Activated naive CD8-positive, alpha-beta T cell treated with anti-CD3 and anti-CD28 coated beads, Interleukin-2, amount 50 U/mL, for 24 hours (primary cell): Measurements from ENCODE around the gene PARD6G.

Experiments
- ATAC-seq: fragments of 150-1000 bp; cut with Tn5 transposase; one replicate; pipeline ENCODE4 v1.10.0; 2021
- DNase-seq: peaks from one replicate; pipeline ENCODE4 v3.0.0; 2021
- H3K27ac Mint-ChIP-seq: one replicate; pipeline ENCODE4 v1.8.0; 2021; ENCODE audit warnings: mild to moderate bottlenecking, mixed read lengths
- H3K27me3 Mint-ChIP-seq: one replicate; pipeline ENCODE4 v1.8.0; 2021; ENCODE audit warnings: mixed read lengths
- H3K36me3 Mint-ChIP-seq: one replicate; pipeline ENCODE4 v1.8.0; 2021; ENCODE audit warnings: low read depth, mixed read lengths
- H3K4me1 Mint-ChIP-seq: one replicate; pipeline ENCODE4 v1.8.0; 2021; ENCODE audit warnings: mixed read lengths
- H3K4me3 Mint-ChIP-seq: one replicate; pipeline ENCODE4 v1.8.0; 2021; ENCODE audit warnings: mild to moderate bottlenecking, moderate library complexity, mixed read lengths
- H3K9me3 Mint-ChIP-seq: one replicate; pipeline ENCODE4 v1.8.0; 2021; ENCODE audit warnings: mixed read lengths

The PARD6G gene

GRCh38 chr18:80148326-80149199, 98.8 kb downstream of the PARD6G start:
- H3K4me1 Mint-ChIP-seq, result peaks cover 19% of the 10 kb centered on the region
- no peak overlapping the region for H3K27ac Mint-ChIP-seq
- DNase-seq (no peak), ATAC-seq (no peak)
- H3K4me3 Mint-ChIP-seq, result peak overlapping the region; percentile 82
- peaks cover 12% of the 10 kb centered on the region for H3K27me3 Mint-ChIP-seq
- H3K9me3 Mint-ChIP-seq, result no peaks in the 10 kb centered on the region
- H3K36me3 Mint-ChIP-seq, result peaks cover 3% of the 10 kb centered on the region

GRCh38 chr18:80147418-80148325, 99.6 kb downstream of the PARD6G start:
- Mint-ChIP-seq H3K27ac (peak overlapping the region; percentile 76), H3K4me1 (peaks cover 19% of the 10 kb centered on the region), H3K36me3 (peaks cover 3% of the 10 kb centered on the region), H3K27me3 (peaks cover 12% of the 10 kb centered on the region), H3K4me3 (peak overlapping the region; percentile 82), H3K9me3 (no peaks in the 10 kb centered on the region)
- ATAC-seq (peak; percentile 90), DNase-seq (peak; percentile 84)

- Mint-ChIP-seq H3K4me1 (peaks cover 19% of the 10 kb centered on the region), H3K36me3 (peaks cover 3% of the 10 kb centered on the region), H3K27me3 (peaks cover 11% of the 10 kb centered on the region), H3K27ac (no peak overlapping the region), H3K4me3 (peak overlapping the region; percentile 82), H3K9me3 (no peaks in the 10 kb centered on the region)
- peak; percentile 22 for ATAC-seq
- DNase-seq, result peak; percentile 20
Measured at GRCh38 chr18:80147037-80147417, 100.3 kb downstream of the PARD6G start.

GRCh38 chr18:80145196-80145804, 102.0 kb downstream of the PARD6G start:
- Mint-ChIP-seq H3K36me3 (peaks cover 8% of the 10 kb centered on the region), H3K27ac (no peak overlapping the region), H3K27me3 (peaks cover 6% of the 10 kb centered on the region), H3K9me3 (no peaks in the 10 kb centered on the region), H3K4me3 (no peak overlapping the region), H3K4me1 (peaks cover 20% of the 10 kb centered on the region)
- no peak for ATAC-seq
- DNase-seq, result no peak

GRCh38 chr18:80143881-80144280, 103.4 kb downstream of the PARD6G start:
- H3K36me3 Mint-ChIP-seq, result peaks cover 21% of the 10 kb centered on the region
- H3K27me3 Mint-ChIP-seq, result peaks cover 6% of the 10 kb centered on the region
- DNase-seq, result no peak
- no peak overlapping the region for H3K27ac Mint-ChIP-seq
- H3K4me1 Mint-ChIP-seq, result peaks cover 21% of the 10 kb centered on the region
- no peak for ATAC-seq
- H3K9me3 Mint-ChIP-seq, result no peaks in the 10 kb centered on the region
- no peak overlapping the region for H3K4me3 Mint-ChIP-seq

GRCh38 chr18:80140455-80140985, 106.8 kb downstream of the PARD6G start:
- H3K4me3 Mint-ChIP-seq, result no peak overlapping the region
- H3K27me3 Mint-ChIP-seq, result no peaks in the 10 kb centered on the region
- H3K9me3 Mint-ChIP-seq, result no peaks in the 10 kb centered on the region
- H3K36me3 Mint-ChIP-seq, result peaks cover 37% of the 10 kb centered on the region
- H3K4me1 Mint-ChIP-seq, result peaks cover 2% of the 10 kb centered on the region
- ATAC-seq, result peak; percentile 59
- no peak for DNase-seq
- H3K27ac Mint-ChIP-seq, result no peak overlapping the region

- H3K9me3 Mint-ChIP-seq, result no peaks in the 10 kb centered on the region
- DNase-seq, result no peak
- H3K4me3 Mint-ChIP-seq, result no peak overlapping the region
- no peak for ATAC-seq
- peaks cover 53% of the 10 kb centered on the region for H3K36me3 Mint-ChIP-seq
- H3K4me1 Mint-ChIP-seq, result peaks cover 2% of the 10 kb centered on the region
- no peaks in the 10 kb centered on the region for H3K27me3 Mint-ChIP-seq
- H3K27ac Mint-ChIP-seq, result no peak overlapping the region
Measured at GRCh38 chr18:80137976-80138375, 109.3 kb downstream of the PARD6G start.

- Mint-ChIP-seq H3K4me3 (no peak overlapping the region), H3K36me3 (peaks cover 55% of the 10 kb centered on the region), H3K27ac (no peak overlapping the region), H3K4me1 (peaks cover 4% of the 10 kb centered on the region), H3K27me3 (no peaks in the 10 kb centered on the region), H3K9me3 (no peaks in the 10 kb centered on the region)
- no peak for ATAC-seq
- DNase-seq, result no peak
Measured at GRCh38 chr18:80137137-80137536, 110.2 kb downstream of the PARD6G start.

- H3K36me3 Mint-ChIP-seq, result peaks cover 60% of the 10 kb centered on the region
- ATAC-seq (no peak), DNase-seq (no peak)
- peaks cover 7% of the 10 kb centered on the region for H3K4me1 Mint-ChIP-seq
- H3K9me3 Mint-ChIP-seq, result no peaks in the 10 kb centered on the region
- H3K27ac Mint-ChIP-seq, result no peak overlapping the region
- H3K27me3 Mint-ChIP-seq, result no peaks in the 10 kb centered on the region
- H3K4me3 Mint-ChIP-seq, result no peak overlapping the region
Measured at GRCh38 chr18:80136679-80137078, 110.6 kb downstream of the PARD6G start.

GRCh38 chr18:80135136-80135535, 112.2 kb downstream of the PARD6G start:
- no peaks in the 10 kb centered on the region for H3K27me3 Mint-ChIP-seq
- no peaks in the 10 kb centered on the region for H3K9me3 Mint-ChIP-seq
- peaks cover 17% of the 10 kb centered on the region for H3K4me1 Mint-ChIP-seq
- no peak for ATAC-seq
- no peak for DNase-seq
- no peak overlapping the region for H3K4me3 Mint-ChIP-seq
- peaks cover 58% of the 10 kb centered on the region for H3K36me3 Mint-ChIP-seq
- no peak overlapping the region for H3K27ac Mint-ChIP-seq

GRCh38 chr18:80133124-80133523, 114.2 kb downstream of the PARD6G start:
- H3K4me1 Mint-ChIP-seq, result peaks cover 26% of the 10 kb centered on the region
- H3K27ac Mint-ChIP-seq, result no peak overlapping the region
- no peak overlapping the region for H3K4me3 Mint-ChIP-seq
- ATAC-seq (no peak), DNase-seq (no peak)
- peaks cover 51% of the 10 kb centered on the region for H3K36me3 Mint-ChIP-seq
- no peaks in the 10 kb centered on the region for H3K9me3 Mint-ChIP-seq
- no peaks in the 10 kb centered on the region for H3K27me3 Mint-ChIP-seq

GRCh38 chr18:80132180-80132812, 115.0 kb downstream of the PARD6G start:
- Mint-ChIP-seq H3K9me3 (peaks cover 2% of the 10 kb centered on the region), H3K36me3 (peaks cover 50% of the 10 kb centered on the region), H3K27ac (peak overlapping the region; percentile 56), H3K4me1 (peaks cover 33% of the 10 kb centered on the region), H3K27me3 (no peaks in the 10 kb centered on the region), H3K4me3 (no peak overlapping the region)
- ATAC-seq, result no peak
- DNase-seq, result no peak

GRCh38 chr18:80130555-80130954, 116.8 kb downstream of the PARD6G start:
- H3K4me3 Mint-ChIP-seq, result no peak overlapping the region
- H3K4me1 Mint-ChIP-seq, result peaks cover 47% of the 10 kb centered on the region
- DNase-seq (no peak), ATAC-seq (peak; percentile 63)
- H3K27ac Mint-ChIP-seq, result no peak overlapping the region
- peaks cover 49% of the 10 kb centered on the region for H3K36me3 Mint-ChIP-seq
- peaks cover 3% of the 10 kb centered on the region for H3K9me3 Mint-ChIP-seq
- no peaks in the 10 kb centered on the region for H3K27me3 Mint-ChIP-seq
